ENCODE results near the gene TXLNG. TPM values are rescaled to one million over a fixed set of nuclear protein-coding genes. Genes with fewer than 3 reads are reported as not detected.

The TXLNG gene
- total and polyA plus RNA-seq, 2 of the 13 experiments (the other 11 are each of a cell fraction or from before 2014, with no cell fraction given): 13.1 to 15.5 TPM

GRCh38 chrX:16786139-16786790 lies at the start of gene TXLNG (continued):
- no peak for TF ChIP-seq RERE (CRISPR knock-in tag; IDR thresholded peaks at IDR 0.05; ENCODE audit: low read depth)
- no peak for TF ChIP-seq NRL (CRISPR knock-in tag; IDR thresholded peaks at IDR 0.05; ENCODE audit: borderline replicate concordance)
- TF ChIP-seq MXI1 (IDR thresholded peaks at IDR 0.05; ENCODE audit: borderline replicate concordance, low read depth, low read length): peak; percentile 52; the same call in 1 of the 3 replicates
- TF ChIP-seq ZSCAN5A (CRISPR knock-in tag; IDR thresholded peaks at IDR 0.05; ENCODE audit: borderline replicate concordance): no peak
- peak; percentile 73 for TF ChIP-seq RBM39 (IDR thresholded peaks at IDR 0.05; ENCODE audit: low read depth, low read length, poor library complexity, severe bottlenecking)
- no peak for TF ChIP-seq SP1 (IDR thresholded peaks at IDR 0.05)
- TF ChIP-seq SP1 (CRISPR knock-in tag; IDR thresholded peaks at IDR 0.05): peak; percentile 47; the same call in 1 of the 2 replicates
- no peak for TF ChIP-seq IKZF5 (CRISPR knock-in tag; IDR thresholded peaks at IDR 0.05)
- TF ChIP-seq THAP9 (CRISPR knock-in tag; IDR thresholded peaks at IDR 0.05; ENCODE audit: borderline replicate concordance): peak; percentile 82
- no peak for TF ChIP-seq GTF3A (CRISPR knock-in tag; conservative IDR thresholded peaks at IDR 0.05)
- TF ChIP-seq CREB1 (IDR thresholded peaks at IDR 0.05): peak; percentile 70
- TF ChIP-seq CREB1 (CRISPR knock-in tag; IDR thresholded peaks at IDR 0.05): peak; percentile 73; the same call in 1 of the 2 replicates
- no peak for TF ChIP-seq ZBTB20 (CRISPR knock-in tag; IDR thresholded peaks at IDR 0.05; ENCODE audit: borderline replicate concordance, low read depth)
- TF ChIP-seq POGZ (CRISPR knock-in tag; IDR thresholded peaks at IDR 0.05): peak; percentile 50
- TF ChIP-seq HCFC1 (IDR thresholded peaks at IDR 0.05; ENCODE audit: low read depth, low read length): peak; percentile 79
